ENCODE data around the gene CREBZF. TPM values are rescaled to one million over a fixed set of nuclear protein-coding genes. Genes with fewer than 3 reads are reported as not detected.

The CREBZF gene
- total and polyA plus RNA-seq, 9 of the 15 experiments (the other 6 are each of a cell fraction or from before 2014, with no cell fraction given), result 7.2 to 70.2 (median 40.5) TPM

DNA sequence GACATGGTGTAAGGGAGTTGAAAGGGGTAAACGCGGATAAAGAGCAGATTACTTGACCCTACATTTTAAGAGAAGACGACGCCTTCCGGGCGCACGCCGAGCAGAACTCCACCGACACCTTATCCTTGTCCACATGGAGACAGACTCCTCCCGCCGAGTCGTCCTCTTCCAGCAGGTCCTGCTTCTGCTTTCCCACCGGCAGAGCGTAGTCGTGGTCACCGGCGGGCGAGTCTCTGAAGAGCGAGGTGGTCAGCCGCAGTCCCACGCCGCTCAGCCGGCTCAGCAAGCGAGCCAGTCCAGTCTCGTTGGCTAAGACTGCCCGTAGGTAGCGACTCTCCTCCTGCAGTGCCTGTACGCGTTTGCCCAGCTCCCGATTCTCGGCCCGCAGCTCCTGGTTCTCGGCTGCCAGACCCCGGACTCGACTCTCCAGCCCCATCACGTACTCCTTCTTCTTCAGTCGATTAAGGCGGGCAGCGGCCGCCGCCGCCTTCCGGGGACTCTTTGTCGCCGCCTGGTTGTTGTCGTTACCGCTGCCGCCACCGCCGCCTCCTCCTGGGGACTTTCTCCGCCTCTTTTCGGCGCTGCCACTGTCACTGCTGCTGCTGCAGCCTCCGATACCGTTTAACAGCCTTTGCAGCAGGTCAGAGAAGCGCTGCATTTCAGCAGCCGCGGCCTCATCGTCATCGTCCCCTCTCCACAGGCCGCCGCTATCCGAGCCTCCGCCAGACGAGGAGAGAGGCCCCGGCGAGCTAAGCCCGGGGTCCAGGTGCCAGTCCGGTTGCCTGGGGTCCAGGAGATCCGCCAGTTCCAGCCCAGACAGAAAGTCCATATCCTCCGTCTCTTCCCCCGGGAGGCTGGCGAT, 945 bp downstream of the CREBZF start (continued):
- 0 out of 2 replicates have a peak, but pooled peaks have one; percentile 5 for TF ChIP-seq CREB1 (IDR thresholded peaks at IDR 0.05)
- peak; percentile 25; the same call in 1 of the 2 replicates for TF ChIP-seq CREB1 (CRISPR knock-in tag; IDR thresholded peaks at IDR 0.05)
- TF ChIP-seq FOXM1 (IDR thresholded peaks at IDR 0.05; ENCODE audit: low read depth), result no peak
- no peak for TF ChIP-seq FOXM1 (CRISPR knock-in tag; IDR thresholded peaks at IDR 0.05; ENCODE audit: low read depth)
- TF ChIP-seq, protein P1, sequence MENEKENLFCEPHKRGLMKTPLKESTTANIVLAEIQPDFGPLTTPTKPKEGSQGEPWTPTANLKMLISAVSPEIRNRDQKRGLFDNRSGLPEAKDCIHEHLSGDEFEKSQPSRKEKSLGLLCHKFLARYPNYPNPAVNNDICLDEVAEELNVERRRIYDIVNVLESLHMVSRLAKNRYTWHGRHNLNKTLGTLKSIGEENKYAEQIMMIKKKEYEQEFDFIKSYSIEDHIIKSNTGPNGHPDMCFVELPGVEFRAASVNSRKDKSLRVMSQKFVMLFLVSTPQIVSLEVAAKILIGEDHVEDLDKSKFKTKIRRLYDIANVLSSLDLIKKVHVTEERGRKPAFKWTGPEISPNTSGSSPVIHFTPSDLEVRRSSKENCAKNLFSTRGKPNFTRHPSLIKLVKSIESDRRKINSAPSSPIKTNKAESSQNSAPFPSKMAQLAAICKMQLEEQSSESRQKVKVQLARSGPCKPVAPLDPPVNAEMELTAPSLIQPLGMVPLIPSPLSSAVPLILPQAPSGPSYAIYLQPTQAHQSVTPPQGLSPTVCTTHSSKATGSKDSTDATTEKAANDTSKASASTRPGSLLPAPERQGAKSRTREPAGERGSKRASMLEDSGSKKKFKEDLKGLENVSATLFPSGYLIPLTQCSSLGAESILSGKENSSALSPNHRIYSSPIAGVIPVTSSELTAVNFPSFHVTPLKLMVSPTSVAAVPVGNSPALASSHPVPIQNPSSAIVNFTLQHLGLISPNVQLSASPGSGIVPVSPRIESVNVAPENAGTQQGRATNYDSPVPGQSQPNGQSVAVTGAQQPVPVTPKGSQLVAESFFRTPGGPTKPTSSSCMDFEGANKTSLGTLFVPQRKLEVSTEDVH (IDR thresholded peaks at IDR 0.05; ENCODE audit: low read depth, partially characterized antibody), result no peak
- TF ChIP-seq ZNF408 (CRISPR knock-in tag; IDR thresholded peaks at IDR 0.05; ENCODE audit: low read depth), result no peak
- TF ChIP-seq SAFB (IDR thresholded peaks at IDR 0.05; ENCODE audit: borderline replicate concordance, low read depth, low read length), result no peak
- TF ChIP-seq, protein P2, sequence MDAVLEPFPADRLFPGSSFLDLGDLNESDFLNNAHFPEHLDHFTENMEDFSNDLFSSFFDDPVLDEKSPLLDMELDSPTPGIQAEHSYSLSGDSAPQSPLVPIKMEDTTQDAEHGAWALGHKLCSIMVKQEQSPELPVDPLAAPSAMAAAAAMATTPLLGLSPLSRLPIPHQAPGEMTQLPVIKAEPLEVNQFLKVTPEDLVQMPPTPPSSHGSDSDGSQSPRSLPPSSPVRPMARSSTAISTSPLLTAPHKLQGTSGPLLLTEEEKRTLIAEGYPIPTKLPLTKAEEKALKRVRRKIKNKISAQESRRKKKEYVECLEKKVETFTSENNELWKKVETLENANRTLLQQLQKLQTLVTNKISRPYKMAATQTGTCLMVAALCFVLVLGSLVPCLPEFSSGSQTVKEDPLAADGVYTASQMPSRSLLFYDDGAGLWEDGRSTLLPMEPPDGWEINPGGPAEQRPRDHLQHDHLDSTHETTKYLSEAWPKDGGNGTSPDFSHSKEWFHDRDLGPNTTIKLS (IDR thresholded peaks at IDR 0.05; ENCODE audit: borderline replicate concordance, low read depth), result no peak
- 0 out of 2 replicates have a peak, but pooled peaks have one; percentile 28 for TF ChIP-seq ERF (CRISPR knock-in tag; IDR thresholded peaks at IDR 0.05)
- TF ChIP-seq RBBP5 (IDR thresholded peaks at IDR 0.05; ENCODE audit: borderline replicate concordance, insufficient read depth, low read length, poor library complexity, severe bottlenecking), result peak; percentile 85
- 0 out of 2 replicates have a peak, but pooled peaks have one; percentile 31 for TF ChIP-seq SRSF3 (IDR thresholded peaks at IDR 0.05; ENCODE audit: insufficient read depth, low read length)
- TF ChIP-seq ZNF444 (CRISPR knock-in tag; IDR thresholded peaks at IDR 0.05), result no peak
- TF ChIP-seq NELFE (IDR thresholded peaks at IDR 0.05; ENCODE audit: insufficient read depth, insufficient read length), result no peak
- TF ChIP-seq TARDBP (IDR thresholded peaks at IDR 0.05), result no peak; the same call in 1 of the 2 replicates

All from K562 (cell line).